NCI-H446 treated with DMSO at 0.1 percent for 48 hours (cell line): ENCODE measurements around the gene GGT6.
"Not testable (repeated sequence)": the region's sequence is repeated elsewhere in the genome, so short reads cannot be mapped to it uniquely, and the experiment has no call there.

ENCODE experiments used
- DNase-seq: peaks from one replicate; lab custom pipeline; 2025; lab: John Stamatoyannopoulos, UW

Gene GGT6

GRCh38 chr17:4560421-4560820, at the start of gene GGT6:
Gene GGT6 (minus strand): TSS chr17:4560577. CDS start chr17:4560521, 56 bp downstream.
- no peak for DNase-seq

- no peak for DNase-seq
These were observed 49.8 kb upstream of the GGT6 start for GRCh38 chr17:4610162-4610561.

GRCh38 chr17:4609761-4610160, 49.4 kb upstream of the GGT6 start:
- no peak for DNase-seq

- no peak for DNase-seq
These were observed 47.4 kb upstream of the GGT6 start for GRCh38 chr17:4607773-4608187.

GRCh38 chr17:4607261-4607741, 46.9 kb upstream of the GGT6 start:
- DNase-seq = no peak

GRCh38 chr17:4605826-4606225, 45.4 kb upstream of the GGT6 start:
- DNase-seq = no peak

GRCh38 chr17:4604736-4605135, 44.4 kb upstream of the GGT6 start:
- not testable (repeated sequence) for DNase-seq

GRCh38 chr17:4604111-4604644, 43.8 kb upstream of the GGT6 start:
- DNase-seq = peak; percentile 91

- DNase-seq = no peak
These were observed 41.7 kb upstream of the GGT6 start for GRCh38 chr17:4602041-4602440.

GRCh38 chr17:4601326-4601725, 40.9 kb upstream of the GGT6 start:
- DNase-seq = no peak

GRCh38 chr17:4600563-4600962, 40.2 kb upstream of the GGT6 start:
- DNase-seq = no peak

- DNase-seq = no peak
These were observed 39.3 kb upstream of the GGT6 start for GRCh38 chr17:4599505-4600281.

GRCh38 chr17:4598776-4599504, 38.6 kb upstream of the GGT6 start:
- no peak for DNase-seq

- DNase-seq = no peak
These were observed 37.6 kb upstream of the GGT6 start for GRCh38 chr17:4597975-4598374.

GRCh38 chr17:4596636-4597380, 36.4 kb upstream of the GGT6 start:
- DNase-seq = no peak

- DNase-seq = not testable (repeated sequence)
These were observed 35.4 kb upstream of the GGT6 start for GRCh38 chr17:4595685-4596342.

- no peak for DNase-seq
These were observed 34.7 kb upstream of the GGT6 start for GRCh38 chr17:4594931-4595684.

GRCh38 chr17:4594406-4594805, 34.0 kb upstream of the GGT6 start:
- DNase-seq = no peak

- DNase-seq = no peak
These were observed 32.6 kb upstream of the GGT6 start for GRCh38 chr17:4593021-4593421.

- no peak for DNase-seq
These were observed 32.0 kb upstream of the GGT6 start for GRCh38 chr17:4592240-4593005.
